NCI-H1436 (cell line): ENCODE measurements around the gene PPP3CA.
"Not testable (repeated sequence)": the region's sequence is repeated elsewhere in the genome, so short reads cannot be mapped to it uniquely, and the experiment has no call there.

ENCODE experiments used
- DNase-seq: peaks from one replicate; lab custom pipeline; 2025; lab: John Stamatoyannopoulos, UW

PPP3CA gene

GRCh38 chr4:101000496-101000895 lies 346.8 kb downstream of the PPP3CA start:
- DNase-seq = no peak

GRCh38 chr4:100995671-100996070 lies 351.7 kb downstream of the PPP3CA start:
- DNase-seq = no peak

- DNase-seq = not testable (repeated sequence)
These were observed 352.3 kb downstream of the PPP3CA start for GRCh38 chr4:100995002-100995401.

- DNase-seq = not testable (repeated sequence)
These were observed 355.8 kb downstream of the PPP3CA start for GRCh38 chr4:100991332-100992069.

GRCh38 chr4:100989401-100989800 lies 357.9 kb downstream of the PPP3CA start:
- no peak for DNase-seq

- DNase-seq = no peak
These were observed 358.4 kb downstream of the PPP3CA start for GRCh38 chr4:100988876-100989275.

- no peak for DNase-seq
These were observed 360.9 kb downstream of the PPP3CA start for GRCh38 chr4:100986360-100986868.

- no peak for DNase-seq
These were observed 361.8 kb downstream of the PPP3CA start for GRCh38 chr4:100985576-100985975.

- no peak for DNase-seq
These were observed 362.4 kb downstream of the PPP3CA start for GRCh38 chr4:100984901-100985300.

- no peak for DNase-seq
These were observed 363.9 kb downstream of the PPP3CA start for GRCh38 chr4:100983426-100983825.

GRCh38 chr4:100982345-100982744 lies 365.0 kb downstream of the PPP3CA start:
- no peak for DNase-seq

GRCh38 chr4:100981447-100982204 lies 365.7 kb downstream of the PPP3CA start:
- DNase-seq = no peak

GRCh38 chr4:100979736-100980135 lies 367.6 kb downstream of the PPP3CA start:
- DNase-seq = no peak

GRCh38 chr4:100977746-100978397 lies 369.5 kb downstream of the PPP3CA start:
- DNase-seq = no peak

GRCh38 chr4:100977274-100977673 lies 370.1 kb downstream of the PPP3CA start:
- no peak for DNase-seq
